Body of pancreas (tissue), 4 donors: ENCODE measurements around the gene DDX42. TPM values are rescaled to one million over a fixed set of nuclear protein-coding genes. Genes with fewer than 3 reads are reported as not detected.
"Not testable (repeated sequence)": the region's sequence is repeated elsewhere in the genome, so short reads cannot be mapped to it uniquely, and the experiment has no call there.

Source experiments
- ATAC-seq: fragments of 150-250 bp; one replicate; pipeline ENCODE4 v1.9.1; 2016
- DNase-seq, 4 donors: peaks; one replicate each; pipeline ENCODE4 v3.0.0-alpha.2; 2019
- H3K27ac ChIP-seq, 4 donors: fragments of 200-600 bp; sonication (generic); 1 replicate in 3 of 4; 2 replicates in 1 of 4; pipeline versions ENCODE4 v1.5.1 to v1.6.1; 2016 to 2019; ENCODE audit warnings: mild to moderate bottlenecking in 1 of 4, mixed read lengths in 1 of 4, moderate library complexity in 1 of 4
- H3K27me3 ChIP-seq, 2 donors: fragments of 200-600 bp; sonication (generic); one replicate each; pipeline ENCODE4 v1.6.0; 2016; ENCODE audit warnings: mild to moderate bottlenecking in 1 of 2
- H3K36me3 ChIP-seq, 2 donors: fragments of 200-600 bp; sonication (generic); replicated peaks in 1 of 2; 2 replicates each; pipeline ENCODE4 v1.5.1; 2016; ENCODE audit warnings: low read depth in 2 of 2; ENCODE audit not compliant: insufficient read depth in 1 of 2
- H3K4me1 ChIP-seq: fragments of 200-600 bp; sonication (generic); one replicate; pipeline ENCODE4 v1.6.0; 2016
- H3K4me3 ChIP-seq, 2 donors: fragments of 200-600 bp; sonication (generic); 1 replicate in 1 of 2; 2 replicates in 1 of 2; pipeline ENCODE4 v1.5.1; 2016 to 2019
- H3K9me3 ChIP-seq, 3 donors: fragments of 200-600 bp; sonication (generic); 1 replicate in 2 of 3; 2 replicates in 1 of 3; pipeline ENCODE4 v1.5.1; 2016
- POLR2A ChIP-seq, 3 donors: fragments of 450-650 bp; IDR thresholded peaks; one replicate each; pipeline ENCODE4 v1.6.1; 2016; ENCODE audit warnings: antibody characterized with exemption in 3 of 3, mild to moderate bottlenecking in 2 of 3
- WGBS, 2 donors: methylation state at CpG; one replicate each; pipeline ENCODE4 v1.1.5; 2017; 5-methylcytosine and 5-hydroxymethylcytosine counted together
- intact Hi-C: fragments of 100-400 bp; cut with DNase I; formaldehyde crosslinking; loops from one replicate; pipeline ENCODE4 v1.15.1; 2023
- total RNA-seq, 2 donors: library from RNA; depleted of rRNA; stranded (reverse); fragments of >200 nt; gene quantifications; one replicate each; pipeline ENCODE4 v1.1.0, GENCODE V29; 2016
- TF ChIP-seq, protein P1 (sequence below), 7 experiments: fragments of 450-650 bp in 4 of 7; fragments of 200-600 bp in 3 of 7; sonication (generic) in 3 of 7; IDR thresholded peaks; one replicate each; pipeline ENCODE4 v1.5.1; 2016 to 2019; ENCODE audit warnings: antibody characterized with exemption in 7 of 7

DDX42 gene
- total RNA-seq, 2 donors from 2014 or later, result 114 to 116 TPM

DNA sequence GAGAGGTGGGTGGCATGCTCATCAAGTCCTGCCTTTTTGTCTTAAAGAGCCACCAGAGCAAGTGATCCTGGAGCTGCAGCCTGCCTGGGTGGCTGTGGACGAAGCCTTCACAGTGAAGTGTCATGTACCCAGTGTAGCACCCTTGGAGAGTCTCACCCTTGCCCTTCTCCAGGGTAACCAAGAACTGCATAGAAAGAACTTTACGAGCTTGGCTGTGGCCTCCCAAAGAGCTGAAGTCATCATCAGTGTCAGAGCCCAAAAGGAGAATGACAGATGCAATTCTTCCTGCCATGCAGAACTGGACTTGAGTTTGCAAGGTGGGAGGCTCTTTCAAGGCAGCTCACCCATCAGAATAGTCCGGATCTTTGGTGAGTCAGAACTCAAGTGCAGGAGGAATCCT, 85.3 kb downstream of the DDX42 start:
- no peak for ATAC-seq
- H3K36me3 ChIP-seq, result no peaks in the 10 kb centered on the region
- WGBS, 2 donors, result 53 to 81% methylated on average over 3 of the region's 3 CpGs
- H3K9me3 ChIP-seq, result no peaks in the 10 kb centered on the region
- no peaks in the 10 kb centered on the region for H3K4me1 ChIP-seq
- no peak for TF ChIP-seq POLR2A (IDR thresholded peaks at IDR 0.05)
- TF ChIP-seq, protein P1, sequence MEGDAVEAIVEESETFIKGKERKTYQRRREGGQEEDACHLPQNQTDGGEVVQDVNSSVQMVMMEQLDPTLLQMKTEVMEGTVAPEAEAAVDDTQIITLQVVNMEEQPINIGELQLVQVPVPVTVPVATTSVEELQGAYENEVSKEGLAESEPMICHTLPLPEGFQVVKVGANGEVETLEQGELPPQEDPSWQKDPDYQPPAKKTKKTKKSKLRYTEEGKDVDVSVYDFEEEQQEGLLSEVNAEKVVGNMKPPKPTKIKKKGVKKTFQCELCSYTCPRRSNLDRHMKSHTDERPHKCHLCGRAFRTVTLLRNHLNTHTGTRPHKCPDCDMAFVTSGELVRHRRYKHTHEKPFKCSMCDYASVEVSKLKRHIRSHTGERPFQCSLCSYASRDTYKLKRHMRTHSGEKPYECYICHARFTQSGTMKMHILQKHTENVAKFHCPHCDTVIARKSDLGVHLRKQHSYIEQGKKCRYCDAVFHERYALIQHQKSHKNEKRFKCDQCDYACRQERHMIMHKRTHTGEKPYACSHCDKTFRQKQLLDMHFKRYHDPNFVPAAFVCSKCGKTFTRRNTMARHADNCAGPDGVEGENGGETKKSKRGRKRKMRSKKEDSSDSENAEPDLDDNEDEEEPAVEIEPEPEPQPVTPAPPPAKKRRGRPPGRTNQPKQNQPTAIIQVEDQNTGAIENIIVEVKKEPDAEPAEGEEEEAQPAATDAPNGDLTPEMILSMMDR (IDR thresholded peaks at IDR 0.05), result no peak
- intact Hi-C loops, result no loop called here
- no peaks in the 10 kb centered on the region for H3K27me3 ChIP-seq
- DNase-seq, result no peak
- H3K27ac ChIP-seq, result no peak overlapping the region
- no peak overlapping the region for H3K4me3 ChIP-seq

DNA sequence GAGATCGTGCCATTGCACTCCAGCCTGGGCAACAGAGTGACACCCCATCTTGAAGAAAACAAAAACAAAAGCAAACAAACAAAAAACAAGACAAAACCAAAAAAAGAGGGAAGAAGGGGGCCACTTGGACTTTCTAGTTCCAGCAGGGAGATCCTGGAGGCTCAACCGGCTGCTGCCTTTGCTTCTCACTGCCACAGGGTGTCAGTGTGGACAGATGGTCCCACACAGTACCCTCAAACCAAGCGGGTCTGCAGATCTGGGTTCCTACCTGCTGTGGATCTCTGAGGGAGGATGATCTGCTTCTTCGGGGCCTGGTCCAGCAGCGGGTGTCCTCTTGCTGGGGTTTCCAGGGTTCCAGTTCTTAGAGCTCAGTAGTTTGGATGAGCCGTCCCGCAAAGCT, 92.7 kb downstream of the DDX42 start:
- H3K4me1 ChIP-seq, result not testable (repeated sequence)

More for the DNA sequence above, 92.7 kb downstream of the DDX42 start:
- DNase-seq, intact Hi-C loops, H3K27me3 ChIP-seq, ATAC-seq, H3K27ac ChIP-seq, H3K9me3 ChIP-seq, H3K4me3 ChIP-seq, H3K36me3 ChIP-seq: not testable (repeated sequence)
- 54 to 72% methylated on average over 4 of the region's 7 CpGs for WGBS, 2 donors

Other genes with a start within 250 kb of the DDX42 start
- 10 to 100 TPM; 16.8 to 16.9 TPM for gene DCAF7, start 223.7 kb upstream of the DDX42 start, total RNA-seq
- gene TACO1, start 173.3 kb upstream of the DDX42 start, total RNA-seq, result 10 to 100 TPM in 1 of 2 donors, 1 to 10 TPM in 1; 9.3 to 10.5 TPM
- 10 to 100 TPM; 21.0 to 33.3 TPM for gene MAP3K3, start 151.8 kb upstream of the DDX42 start, total RNA-seq
- gene LIMD2, start 74.0 kb upstream of the DDX42 start, total RNA-seq, result 1 to 10 TPM; 4.9 to 9.6 TPM
- gene STRADA, start 32.4 kb upstream of the DDX42 start, total RNA-seq, result 10 to 100 TPM; 25.4 to 26.7 TPM
- gene CCDC47, start 573 bp upstream of the DDX42 start, total RNA-seq, result 10 to 100 TPM; 42.2 to 56.8 TPM
- gene PSMC5, start 53.3 kb downstream of the DDX42 start, total RNA-seq, result 10 to 100 TPM; 55.0 to 59.4 TPM
- gene FTSJ3, start 53.5 kb downstream of the DDX42 start, total RNA-seq, result 10 to 100 TPM; 22.7 to 30.9 TPM
- 10 to 100 TPM; 75.8 to 87.9 TPM for gene SMARCD2, start 68.5 kb downstream of the DDX42 start, total RNA-seq
- not detected for gene CSH2, start 99.5 kb downstream of the DDX42 start, total RNA-seq
- not detected for gene GH2, start 107.8 kb downstream of the DDX42 start, total RNA-seq
- gene CSH1, start 122.4 kb downstream of the DDX42 start, total RNA-seq, result not detected
- not detected for gene CSHL1, start 137.1 kb downstream of the DDX42 start, total RNA-seq
- gene GH1, start 144.7 kb downstream of the DDX42 start, total RNA-seq, result not detected
- not detected for gene CD79B, start 158.2 kb downstream of the DDX42 start, total RNA-seq
- 1 to 10 TPM in 1 of 2 donors, under 1 TPM in 1; 0.26 to 1.3 TPM for gene SCN4A, start 198.7 kb downstream of the DDX42 start, total RNA-seq
- gene PRR29, start 224.2 kb downstream of the DDX42 start, total RNA-seq, result 1 to 10 TPM in 1 of 2 donors, under 1 TPM in 1; 0.52 to 1.6 TPM
- 10 to 100 TPM; 16.2 to 16.3 TPM for gene ICAM2, start 246.5 kb downstream of the DDX42 start, total RNA-seq